G401 (cell line): Measurements from ENCODE around the gene AUNIP. TPM values are rescaled to one million over a fixed set of nuclear protein-coding genes. Genes with fewer than 3 reads are reported as not detected.

ENCODE experiments used
- DNase-seq: peaks from one replicate; pipeline ENCODE4 v3.0.0-alpha.2; 2015; ENCODE audit warnings: low spot score
- in situ Hi-C: cut with HindIII; loops from 2 replicates; pipeline ENCODE4 v1.10.0; 2016; ENCODE audit warnings: low sequenced_read_pairs, mixed read lengths
- total RNA-seq: library from RNA; depleted of rRNA; stranded (reverse); fragments of >200 nt; shearing (Covaris generic); gene quantifications from 2 replicates; pipeline ENCODE4 v1.2.3, GENCODE V29; 2014

AUNIP gene
- total RNA-seq, 1 experiment from 2014 or later = 28.9 TPM

DNA sequence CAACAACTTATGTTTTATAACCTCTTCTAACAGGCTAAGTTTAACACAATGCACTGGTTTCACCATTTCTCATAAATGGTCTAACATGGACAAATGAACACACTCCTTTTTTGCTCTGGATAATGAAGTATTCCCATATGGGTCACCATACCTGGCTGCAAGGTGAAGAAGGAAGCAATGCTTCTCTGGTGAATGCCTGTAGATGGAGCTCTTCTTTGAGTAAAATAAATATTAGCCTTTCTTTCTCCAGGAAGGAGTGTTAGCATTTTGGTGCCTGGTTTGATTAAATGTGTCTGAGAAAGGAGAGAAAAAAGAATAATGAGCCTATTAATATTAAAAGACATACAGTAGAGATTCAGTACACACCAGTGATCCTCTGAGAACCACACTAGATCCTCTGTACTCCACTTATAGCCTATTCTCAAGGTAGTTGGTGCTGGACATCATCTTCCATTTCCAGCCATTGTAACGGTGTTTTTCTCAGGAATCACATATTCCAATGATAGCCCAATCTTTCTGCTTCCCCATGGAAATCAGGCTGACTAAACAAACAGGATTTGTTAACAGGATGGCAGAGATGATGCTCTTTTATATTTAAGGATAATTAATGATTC is 21.9 kb downstream of the AUNIP start:
- in situ Hi-C loops = no loop called here
- DNase-seq = peak; percentile 63

DNA sequence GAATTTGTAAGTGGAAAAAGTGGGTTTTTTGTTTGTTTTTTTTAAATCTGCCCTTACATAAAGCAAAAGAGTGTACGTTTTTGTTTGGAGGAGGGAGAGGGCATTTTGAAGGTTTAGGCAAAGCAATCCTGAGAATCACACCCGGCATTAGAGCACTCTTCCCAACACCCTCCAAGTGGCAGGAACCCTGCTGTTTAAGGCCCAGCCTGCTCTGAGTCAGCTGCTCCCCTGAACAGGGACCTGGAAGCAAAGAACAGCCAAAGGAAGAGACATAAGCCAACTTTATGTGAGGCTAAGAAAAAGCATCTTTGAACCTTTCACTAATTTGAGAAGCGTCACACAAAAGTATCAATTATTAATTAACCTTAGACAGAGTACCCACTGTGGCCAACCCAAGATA is 22.6 kb downstream of the AUNIP start:
- in situ Hi-C loops = no loop called here
- no peak for DNase-seq

DNA sequence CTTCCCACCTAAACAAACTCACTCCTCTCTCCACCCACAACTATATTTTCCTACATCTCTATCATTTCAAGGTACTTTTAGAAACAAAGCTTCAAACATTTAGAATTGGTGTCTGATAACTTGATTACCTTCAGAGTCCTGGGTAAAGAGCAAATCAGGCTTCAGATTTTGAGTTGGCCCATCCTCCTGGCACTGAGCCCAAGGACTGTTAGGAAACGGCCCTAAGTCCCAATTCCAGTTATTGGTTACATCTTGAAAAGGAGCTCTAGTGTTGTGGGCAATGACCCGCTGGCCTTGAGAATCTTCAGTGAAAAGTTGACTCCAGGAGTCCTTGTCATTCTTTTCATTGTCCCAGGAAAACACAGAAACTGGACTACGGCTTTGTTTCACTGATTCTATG is 24.4 kb downstream of the AUNIP start:
- DNase-seq = no peak
- in situ Hi-C loops = no loop called here

DNA sequence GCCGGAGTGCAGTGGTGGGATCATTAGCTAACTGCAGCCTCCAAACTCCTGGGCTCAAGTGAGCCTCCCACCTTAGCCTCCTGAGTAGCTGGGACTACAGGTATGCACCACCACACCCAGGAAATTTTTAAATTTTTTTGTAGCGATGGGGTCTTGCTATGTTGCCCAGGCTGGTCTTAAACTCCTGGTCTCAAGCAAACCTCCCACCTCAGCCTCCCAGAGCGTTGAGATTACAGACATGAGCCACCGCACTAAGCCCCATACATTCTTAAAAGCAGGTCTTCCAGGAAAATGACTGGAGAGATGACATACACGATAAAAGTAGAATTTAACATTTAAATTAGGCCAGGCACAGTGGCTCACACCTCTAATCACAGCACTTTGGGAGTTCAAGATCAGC is 26.1 kb downstream of the AUNIP start:
- in situ Hi-C loops = no loop called here
- no peak for DNase-seq

DNA sequence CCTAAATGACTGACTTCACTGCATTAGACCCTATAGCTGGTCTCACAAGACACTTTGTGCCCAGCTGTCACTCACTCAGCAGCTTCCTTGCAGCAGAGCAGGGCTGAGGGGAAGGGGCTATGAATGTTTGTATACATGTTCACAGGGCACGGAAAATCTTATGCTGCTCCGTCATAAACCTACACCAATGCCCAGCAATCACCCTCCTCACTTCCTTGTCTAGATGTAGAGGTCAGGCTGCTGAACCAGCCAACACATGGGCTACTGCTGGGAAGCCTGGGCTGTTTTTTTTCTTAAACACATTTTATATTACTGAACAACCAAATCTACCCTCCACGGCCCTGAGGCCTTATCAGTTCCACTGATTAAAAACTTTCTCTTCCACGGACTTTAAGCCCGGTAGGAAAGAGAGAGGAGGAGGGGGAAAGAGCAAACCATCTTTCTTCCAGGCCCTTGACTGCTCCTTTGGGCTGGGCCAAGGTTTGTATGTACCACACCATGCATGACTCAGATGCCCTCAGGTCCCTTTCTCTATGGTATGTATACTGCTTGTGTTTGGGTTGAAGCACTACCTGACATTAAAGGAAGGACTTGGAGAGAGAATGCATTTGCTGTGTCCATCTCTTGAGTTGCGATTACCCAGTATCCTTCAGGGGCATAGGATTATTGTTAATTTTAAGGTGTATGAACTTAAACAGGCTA is 26.8 kb downstream of the AUNIP start:
- no peak for DNase-seq
- in situ Hi-C loops = no loop called here

DNA sequence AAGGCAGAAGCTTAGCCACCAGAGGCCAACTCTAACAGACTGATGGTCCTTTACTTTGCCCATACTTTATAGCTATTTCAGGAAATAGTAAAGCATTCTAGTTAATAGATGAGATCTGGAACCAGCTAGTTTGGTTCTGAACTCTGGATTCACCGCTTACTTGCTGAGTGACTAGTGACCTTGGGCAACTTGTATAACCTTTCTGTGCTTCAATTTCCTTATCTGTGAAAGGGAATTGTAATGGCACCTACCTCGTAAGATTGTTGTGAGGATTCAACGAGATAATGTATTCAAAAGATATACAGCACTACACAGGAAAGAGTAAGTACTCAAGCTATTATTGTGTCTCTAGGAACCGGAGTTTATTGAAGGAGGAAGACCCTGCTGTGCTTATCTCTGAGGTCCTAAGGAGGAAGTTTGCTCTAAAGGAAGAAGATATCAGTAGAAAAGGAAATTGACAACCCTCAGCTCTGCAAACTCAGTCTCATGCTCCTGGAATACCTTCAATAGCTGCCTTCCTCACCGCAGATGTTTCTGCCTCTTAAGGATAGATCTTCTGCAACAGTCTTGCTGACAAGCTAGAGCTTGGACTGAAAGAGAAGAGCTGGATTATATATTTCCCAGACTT is 27.6 kb downstream of the AUNIP start:
- DNase-seq = no peak
- in situ Hi-C loops = no loop called here

DNA sequence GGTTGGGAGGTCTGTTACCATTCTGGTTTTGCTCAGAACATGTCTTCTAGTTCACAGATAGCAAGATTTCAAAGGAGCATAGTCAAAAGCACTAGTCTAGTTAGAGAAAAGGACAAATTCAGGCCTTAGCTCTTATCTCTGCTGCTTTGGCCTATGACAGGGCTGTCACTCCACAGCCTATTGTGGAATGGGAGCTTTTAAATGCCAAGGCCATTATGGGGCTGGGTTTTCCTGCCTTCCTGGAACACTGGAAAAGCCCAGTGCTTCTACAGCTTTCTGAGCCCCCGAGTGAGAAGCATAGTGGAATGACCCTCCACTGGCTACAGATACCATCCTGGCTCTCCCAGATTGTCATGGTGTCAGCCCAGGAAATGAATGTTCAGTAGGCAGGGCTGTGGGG is 30.2 kb downstream of the AUNIP start:
- in situ Hi-C loops = no loop called here

DNA sequence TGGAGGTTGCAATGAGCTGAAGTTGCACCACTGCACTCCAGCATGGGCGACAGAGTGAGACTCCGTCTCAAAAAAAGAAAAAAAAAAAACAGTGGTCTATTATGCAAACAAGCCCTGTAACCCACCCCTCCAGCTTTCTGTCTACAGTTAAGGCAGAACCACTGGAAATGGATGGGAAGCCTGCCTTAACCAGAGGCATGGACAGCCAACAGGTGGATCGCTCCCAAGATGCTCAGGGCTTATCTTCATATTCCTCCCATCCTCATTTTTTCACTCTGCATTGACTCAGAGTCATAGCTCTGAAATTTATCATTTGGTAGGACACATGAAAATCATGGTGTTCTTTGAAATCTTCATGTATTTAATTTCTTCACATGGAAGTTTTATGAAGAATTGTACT is 30.8 kb downstream of the AUNIP start:
- in situ Hi-C loops = no loop called here
- no peak for DNase-seq

More for the DNA sequence above, 30.2 kb downstream of the AUNIP start:
- DNase-seq = no peak

DNA sequence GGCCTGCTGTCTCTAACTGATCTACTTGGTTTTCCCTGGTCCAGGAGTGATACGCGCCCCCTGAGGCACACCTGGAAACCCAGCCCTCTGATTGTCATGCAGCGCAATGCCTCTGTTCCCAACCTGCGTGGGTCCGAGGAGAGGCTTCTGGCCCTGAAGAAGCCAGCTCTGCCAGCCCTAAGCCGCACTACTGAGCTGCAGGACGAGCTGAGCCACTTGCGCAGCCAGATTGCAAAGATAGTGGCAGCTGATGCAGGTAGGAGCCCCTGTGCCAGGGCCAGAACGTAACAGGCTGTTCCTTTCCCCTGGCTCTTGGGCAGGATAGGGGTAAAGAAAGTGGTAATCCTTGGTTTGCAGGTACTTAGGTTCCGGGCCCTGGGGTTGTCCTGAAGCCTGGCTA is 32.7 kb downstream of the AUNIP start:
- DNase-seq = no peak
- in situ Hi-C loops = no loop called here

DNA sequence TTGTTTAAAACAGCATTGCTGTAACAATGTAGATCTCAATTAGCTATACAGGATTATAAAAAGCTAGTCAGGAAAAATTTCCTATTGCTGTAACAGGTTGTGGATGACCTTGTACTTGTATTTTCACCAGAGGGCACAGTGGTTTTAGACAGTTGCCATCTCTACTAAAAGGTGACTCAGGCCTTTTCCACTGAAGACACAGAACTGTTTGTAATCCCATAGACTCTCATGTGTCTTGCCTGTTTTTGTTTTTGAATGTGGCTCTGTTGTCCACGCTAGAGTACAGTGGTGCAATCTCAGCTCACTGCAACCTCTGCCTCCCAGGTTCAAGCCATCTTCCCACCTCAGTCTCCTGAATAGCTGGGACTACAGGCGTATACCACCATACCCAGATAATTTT is 33.7 kb downstream of the AUNIP start:
- in situ Hi-C loops = no loop called here
- DNase-seq = no peak

DNA sequence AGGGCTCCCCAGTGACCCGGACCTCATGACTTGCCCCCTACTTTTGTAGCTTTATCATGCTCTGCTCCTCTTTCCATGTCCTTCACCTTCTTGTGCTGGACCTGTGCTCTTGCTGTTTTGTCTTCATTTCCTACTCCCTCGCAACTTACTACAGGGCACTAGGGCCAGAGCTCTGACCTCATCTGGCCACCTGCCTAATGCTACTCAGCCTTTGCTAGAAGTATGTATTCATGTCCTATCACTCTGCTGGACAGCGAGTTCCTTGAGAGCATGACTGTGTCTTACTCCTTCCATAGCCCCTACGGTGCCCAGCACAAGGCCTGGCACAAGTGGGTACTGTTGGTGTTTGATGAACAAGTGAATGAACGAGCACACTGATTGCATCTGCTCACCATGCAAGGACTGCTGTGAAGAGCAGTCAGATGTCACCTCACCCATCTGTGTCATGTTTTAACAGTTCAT is 37.6 kb downstream of the AUNIP start:
- no peak for DNase-seq
- in situ Hi-C loops = no loop called here

DNA sequence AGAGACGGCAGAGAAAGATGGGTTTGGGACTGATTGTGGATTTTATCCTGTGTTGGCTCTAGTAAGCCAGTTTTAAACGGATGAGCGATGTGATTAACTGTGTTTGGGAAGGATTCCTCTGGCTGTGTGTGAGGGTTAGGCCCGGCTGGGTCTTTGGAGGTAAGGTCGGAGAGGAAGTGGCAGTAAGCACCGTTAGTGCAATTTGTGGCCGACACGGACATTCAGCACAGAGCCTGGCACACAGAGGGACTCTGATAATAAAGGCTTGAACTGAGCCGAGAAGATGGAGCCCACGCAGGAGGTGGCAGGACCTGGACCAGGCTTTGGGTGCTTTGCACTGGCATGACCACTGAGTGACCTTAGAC is 38.2 kb downstream of the AUNIP start:
- in situ Hi-C loops = no loop called here
- DNase-seq = no peak

DNA sequence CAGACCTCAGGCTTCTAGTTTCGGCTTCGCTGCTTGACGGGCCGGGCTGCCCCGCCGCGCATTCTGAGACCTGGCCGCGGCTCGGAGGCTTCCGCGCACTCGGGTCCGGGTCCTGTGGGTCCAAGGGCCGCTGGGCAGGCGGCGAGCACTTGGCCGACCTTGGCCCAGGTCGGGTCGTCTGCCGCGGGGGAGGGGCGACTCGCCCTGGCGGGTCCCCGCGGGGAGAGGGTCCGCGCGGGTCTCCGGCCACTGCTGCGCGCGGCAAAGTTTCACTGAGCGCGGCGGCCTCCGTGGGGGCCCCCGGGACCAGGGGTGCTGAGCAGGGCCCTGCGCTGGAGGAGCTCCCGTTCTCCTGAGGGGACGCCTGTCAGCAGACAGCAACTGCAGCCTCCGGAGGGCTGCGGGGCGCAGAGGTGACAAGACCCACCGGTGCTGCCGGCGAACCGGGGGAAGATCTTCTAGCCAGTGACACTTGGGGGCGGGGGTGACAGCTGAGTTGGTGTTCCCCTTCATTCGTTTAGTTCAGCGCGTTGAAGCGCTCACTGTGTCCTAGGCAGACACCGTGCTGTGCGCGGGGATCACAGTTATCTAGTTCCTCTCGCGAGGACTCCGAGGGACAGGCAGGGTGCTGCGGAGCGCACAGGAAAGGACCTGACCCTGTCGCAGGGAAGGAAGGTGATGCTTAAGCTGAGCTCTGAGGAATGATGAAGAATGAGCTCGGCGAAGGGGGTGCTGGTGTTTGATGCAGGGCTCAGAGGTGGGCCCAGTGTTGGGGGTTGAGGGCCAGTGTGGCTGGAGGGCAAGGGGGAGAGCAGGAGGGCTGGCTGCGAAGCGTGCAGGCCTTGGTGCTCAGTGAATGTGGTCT is 38.8 kb downstream of the AUNIP start:
- in situ Hi-C loops = no loop called here
- DNase-seq = peak; percentile 59

DNA sequence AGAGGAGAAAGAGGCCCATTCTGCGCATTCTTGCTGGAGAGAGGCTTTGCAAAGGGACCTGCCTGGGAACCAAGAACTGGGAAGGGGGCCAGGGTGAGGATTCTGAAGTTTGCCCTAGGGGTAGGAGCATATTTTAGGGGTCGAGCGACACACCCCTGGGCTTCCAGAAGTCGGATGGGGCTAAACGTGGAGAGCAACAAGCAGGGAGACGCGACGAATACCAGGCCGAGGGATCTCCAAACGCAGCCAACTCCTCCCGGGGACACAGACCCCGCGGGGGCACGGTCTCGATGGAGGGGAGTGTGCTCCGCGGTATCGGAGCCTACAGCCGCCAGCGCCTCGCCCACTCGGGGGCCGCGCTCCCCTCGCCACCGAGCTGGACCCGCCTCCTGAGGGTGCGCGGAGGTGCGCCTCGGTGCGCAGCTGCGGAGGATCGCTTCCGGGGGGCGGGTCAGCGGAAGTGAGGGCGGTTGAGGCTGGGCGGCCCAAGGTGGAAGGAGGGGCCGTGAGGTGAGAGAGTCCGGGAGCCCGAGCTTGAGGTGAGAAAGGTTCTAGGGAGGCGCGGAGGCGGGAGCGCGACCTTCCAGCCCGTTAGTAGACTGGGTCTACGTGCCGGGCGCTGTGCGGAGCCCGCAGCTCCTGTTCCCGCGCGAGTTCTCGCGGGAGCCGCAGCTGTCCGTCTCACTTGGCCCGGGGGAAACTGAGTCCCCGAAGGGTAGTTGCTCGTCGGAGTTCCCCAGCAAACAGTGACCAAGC is 39.6 kb downstream of the AUNIP start, which contains the start of gene MTFR1L:
Gene MTFR1L (plus strand): TSS at position 464 of the 756 bp plus-strand sequence. CDS start 3,151 bp downstream, outside the sequence.
- in situ Hi-C loops = no loop called here
- DNase-seq = peak; percentile 82

DNA sequence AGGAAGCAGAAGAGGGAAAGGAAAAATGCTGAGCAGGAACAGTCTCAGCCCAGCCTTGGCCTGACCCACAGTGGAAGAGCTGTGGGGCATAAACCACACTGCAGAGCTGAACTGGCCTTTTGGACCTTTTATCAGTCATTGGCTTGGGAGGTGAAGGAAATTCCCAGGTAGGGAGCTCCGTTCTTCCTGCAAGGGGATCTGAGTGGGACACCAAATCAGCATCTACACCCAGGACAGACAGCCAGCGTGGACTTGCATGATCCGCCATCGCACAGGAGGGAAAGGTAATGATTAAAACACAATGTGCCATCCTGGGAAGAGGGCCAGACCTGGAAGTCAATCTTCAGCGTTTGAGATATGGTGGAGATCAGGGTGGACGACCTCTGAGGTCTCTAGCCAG is 40.7 kb downstream of the AUNIP start:
- DNase-seq = no peak
- in situ Hi-C loops = no loop called here

DNA sequence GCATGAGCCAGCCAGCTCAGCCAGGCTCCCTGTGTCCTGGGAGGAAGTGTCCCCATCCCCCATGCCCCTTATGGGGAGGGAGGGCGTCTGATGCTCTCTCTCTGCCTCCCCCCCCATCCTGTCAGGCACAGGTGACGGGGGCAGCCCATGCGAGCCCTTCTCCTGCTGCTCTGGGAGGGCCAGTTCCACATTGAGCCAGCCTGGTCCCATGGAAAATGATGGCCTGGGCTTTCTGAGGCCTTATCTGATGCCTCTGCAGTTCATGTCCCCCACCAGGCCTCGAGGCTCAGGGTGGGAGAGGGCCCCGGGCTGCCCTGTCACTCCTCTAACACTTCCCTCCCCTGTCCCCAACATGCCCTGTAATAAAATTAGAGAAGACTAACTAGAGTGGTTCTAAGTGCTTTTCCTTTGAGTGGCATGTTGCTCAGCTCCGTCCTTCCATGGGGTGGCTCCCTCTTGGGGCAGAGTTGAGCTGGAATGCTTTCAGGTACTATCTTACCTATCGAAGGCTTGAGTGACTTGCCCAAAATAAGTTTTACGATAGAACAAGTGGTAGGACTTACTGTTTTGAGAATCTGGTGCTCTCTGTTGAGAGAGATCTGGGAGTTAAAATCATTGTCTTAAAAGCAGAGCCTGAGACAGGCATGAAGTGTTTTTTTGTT is 41.3 kb downstream of the AUNIP start:
- DNase-seq = no peak
- in situ Hi-C loops = no loop called here

DNA sequence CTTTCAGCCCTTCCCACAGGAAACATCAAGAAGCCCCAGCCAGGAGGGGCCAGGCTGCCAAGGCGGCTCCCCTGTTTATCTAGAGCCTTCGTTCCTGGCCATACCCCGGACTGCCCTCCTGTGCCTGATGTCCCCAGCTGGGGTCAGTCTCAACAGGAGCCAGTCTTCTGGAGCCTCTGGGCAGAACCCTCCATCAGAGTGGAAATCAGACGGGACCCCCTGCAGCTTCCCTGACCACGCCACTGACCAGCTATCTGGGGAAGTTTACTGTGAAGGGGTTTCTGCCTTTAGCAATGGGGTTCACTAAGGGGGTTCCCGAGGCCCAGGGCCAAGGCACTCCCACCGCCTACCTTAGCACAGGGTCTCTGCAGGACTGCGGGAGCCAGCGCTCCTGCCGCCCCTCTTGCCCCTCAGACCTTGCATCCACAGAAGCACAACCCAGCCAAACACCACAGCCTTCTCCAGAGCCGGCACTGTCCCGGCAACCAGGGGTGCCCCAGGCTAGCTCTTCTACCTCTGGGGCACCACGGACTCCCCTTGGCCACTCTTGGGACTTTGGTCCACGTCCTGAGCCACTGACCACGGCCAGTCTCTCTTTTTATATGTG is 43.0 kb downstream of the AUNIP start:
- DNase-seq = no peak
- in situ Hi-C loops = no loop called here
